ENCODE data around the gene MAP3K3.

The MAP3K3 gene

GRCh38 chr17:63703029-63703428 is 80.8 kb downstream of the MAP3K3 start:
- no peak overlapping the region for H3K27ac ChIP-seq
- DNase-seq = no peak
- TF ChIP-seq CTCF (IDR thresholded peaks at IDR 0.05; ENCODE audit: low read depth, low read length) = no peak
- H3K36me3 ChIP-seq = peaks cover 23% of the 10 kb centered on the region
- no peaks in the 10 kb centered on the region for H3K9me3 ChIP-seq (ENCODE audit: severe bottlenecking)
- H3K27me3 ChIP-seq (ENCODE audit: insufficient read depth, low read depth, severe bottlenecking) = no peaks in the 10 kb centered on the region
- no peak overlapping the region for H3K4me3 ChIP-seq (ENCODE audit: low read depth, low read length)

GRCh38 chr17:63703556-63704258 is 81.5 kb downstream of the MAP3K3 start:
- no peak for DNase-seq
- H3K27me3 ChIP-seq (ENCODE audit: insufficient read depth, low read depth, severe bottlenecking) = no peaks in the 10 kb centered on the region
- H3K4me3 ChIP-seq (ENCODE audit: low read depth, low read length) = no peak overlapping the region
- no peak for TF ChIP-seq CTCF (IDR thresholded peaks at IDR 0.05; ENCODE audit: low read depth, low read length)
- no peaks in the 10 kb centered on the region for H3K9me3 ChIP-seq (ENCODE audit: severe bottlenecking)
- no peak overlapping the region for H3K27ac ChIP-seq
- peaks cover 28% of the 10 kb centered on the region for H3K36me3 ChIP-seq

DNA sequence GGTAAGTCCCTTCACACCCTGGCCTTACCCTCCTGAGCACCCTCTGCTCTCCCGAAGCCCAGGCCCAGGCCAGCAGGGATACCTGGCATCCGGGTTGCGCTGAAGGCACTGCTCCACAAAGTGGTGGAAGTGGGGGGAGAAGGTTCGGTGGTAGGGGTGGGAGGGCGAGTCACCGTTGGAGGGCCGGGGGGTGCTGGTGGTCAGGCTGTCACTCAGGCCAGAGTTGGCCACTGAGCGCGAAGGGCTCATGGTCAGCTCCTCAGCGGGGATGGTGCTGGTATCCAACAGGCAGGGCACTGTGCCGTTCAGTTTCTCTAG is 82.0 kb downstream of the MAP3K3 start:
- no peaks in the 10 kb centered on the region for H3K27me3 ChIP-seq (ENCODE audit: insufficient read depth, low read depth, severe bottlenecking)
- no peaks in the 10 kb centered on the region for H3K9me3 ChIP-seq (ENCODE audit: severe bottlenecking)
- no peak overlapping the region for H3K27ac ChIP-seq
- peaks cover 33% of the 10 kb centered on the region for H3K36me3 ChIP-seq
- no peak for DNase-seq
- no peak overlapping the region for H3K4me3 ChIP-seq (ENCODE audit: low read depth, low read length)
- no peak for TF ChIP-seq CTCF (IDR thresholded peaks at IDR 0.05; ENCODE audit: low read depth, low read length)

GRCh38 chr17:63704836-63705235 is 82.6 kb downstream of the MAP3K3 start:
- no peak overlapping the region for H3K4me3 ChIP-seq (ENCODE audit: low read depth, low read length)
- H3K27ac ChIP-seq = no peak overlapping the region
- H3K36me3 ChIP-seq = peaks cover 39% of the 10 kb centered on the region

GRCh38 chr17:63705657-63706056 is 83.4 kb downstream of the MAP3K3 start:
- Histone ChIP-seq H3K4me3 (ENCODE audit: low read depth, low read length) (no peak overlapping the region), H3K27me3 (ENCODE audit: insufficient read depth, low read depth, severe bottlenecking) (no peaks in the 10 kb centered on the region), H3K27ac (no peak overlapping the region), H3K9me3 (ENCODE audit: severe bottlenecking) (no peaks in the 10 kb centered on the region), H3K36me3 (peaks cover 47% of the 10 kb centered on the region)
- no peak for DNase-seq
- no peak for TF ChIP-seq CTCF (IDR thresholded peaks at IDR 0.05; ENCODE audit: low read depth, low read length)

More at GRCh38 chr17:63704836-63705235, 82.6 kb downstream of the MAP3K3 start:
- H3K9me3 ChIP-seq (ENCODE audit: severe bottlenecking) = no peaks in the 10 kb centered on the region
- H3K27me3 ChIP-seq (ENCODE audit: insufficient read depth, low read depth, severe bottlenecking) = no peaks in the 10 kb centered on the region
- DNase-seq = no peak
- TF ChIP-seq CTCF (IDR thresholded peaks at IDR 0.05; ENCODE audit: low read depth, low read length) = no peak
